GM18868 (cell line): ENCODE results near the gene USP15.

ENCODE experiments used
- ATAC-seq: cut with Tn5 transposase; IDR thresholded peaks from one replicate; pipeline ENCODE4 v1.9.1; 2021; ENCODE audit warnings: mild to moderate bottlenecking, moderate library complexity; ENCODE audit not compliant: unreplicated experiment

Gene USP15

DNA sequence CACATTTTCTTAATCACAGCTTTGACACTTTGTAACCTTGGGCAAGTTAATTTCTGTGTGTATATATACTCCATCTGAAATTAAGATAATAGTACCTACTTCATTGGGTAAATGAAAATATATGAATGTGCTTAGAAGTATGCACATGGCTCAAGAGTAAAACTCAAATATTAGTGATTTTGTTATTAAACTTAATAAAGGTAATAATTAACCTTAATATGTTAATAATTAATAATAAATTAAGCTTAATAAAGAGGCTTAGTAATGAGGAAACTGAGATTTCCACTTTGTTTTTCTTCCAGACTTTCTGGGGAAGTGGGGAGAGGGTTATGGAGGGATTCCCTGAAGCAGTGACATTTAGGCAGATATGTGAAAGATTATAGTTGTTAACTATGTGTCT is 19.8 kb downstream of the USP15 start:
- ATAC-seq, result no peak

DNA sequence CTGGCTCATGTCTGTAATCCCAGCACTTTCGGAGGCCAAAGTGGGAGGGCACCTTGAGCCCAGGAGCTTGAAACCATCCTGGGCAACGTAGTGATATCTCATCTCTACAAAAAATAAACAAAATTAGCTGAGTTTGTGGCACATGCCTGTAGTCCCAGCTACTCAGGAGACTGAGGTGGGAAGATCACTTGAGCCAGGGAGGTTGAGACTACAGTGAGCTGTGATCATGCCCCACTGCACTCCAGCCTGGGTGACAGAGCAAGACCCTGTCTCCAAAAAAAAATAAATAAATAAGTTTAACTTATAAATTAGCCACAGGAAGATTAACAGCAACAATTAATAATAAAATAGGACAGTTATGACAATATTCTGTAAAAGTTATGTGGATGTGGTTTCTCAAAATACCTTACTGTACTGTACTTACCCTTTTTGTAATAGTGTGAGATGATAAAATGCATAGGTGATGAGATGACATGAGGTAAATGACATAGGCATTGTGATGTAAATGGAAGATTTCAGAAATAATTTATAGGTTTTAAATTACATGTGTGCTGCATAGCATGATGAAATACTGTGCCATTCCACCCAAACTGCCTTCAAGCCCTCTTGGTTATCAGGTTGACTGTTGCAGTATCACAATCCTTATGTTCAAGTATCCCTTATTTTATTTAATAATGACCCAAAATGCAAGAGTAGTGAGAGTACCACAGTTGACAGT is 22.0 kb downstream of the USP15 start:
- ATAC-seq, result no peak

DNA sequence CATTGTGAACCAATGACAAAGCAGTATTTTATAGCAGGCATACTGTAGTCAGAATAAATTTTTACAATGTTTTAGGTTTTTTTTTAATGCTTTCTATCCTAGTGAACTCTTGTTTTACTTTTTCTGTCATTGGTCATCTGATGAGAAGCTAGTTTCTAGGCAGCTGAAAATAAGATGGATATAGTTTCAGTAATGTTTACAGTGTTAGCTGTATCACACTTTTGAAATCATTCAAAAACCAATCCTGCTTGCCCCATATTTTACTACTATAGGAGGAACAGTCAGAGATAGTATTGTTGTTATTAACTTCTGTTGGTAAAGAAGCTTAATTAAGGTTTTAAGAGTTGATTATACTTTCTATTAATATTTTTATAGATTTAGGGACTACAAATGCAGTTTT is 24.5 kb downstream of the USP15 start:
- no peak for ATAC-seq

DNA sequence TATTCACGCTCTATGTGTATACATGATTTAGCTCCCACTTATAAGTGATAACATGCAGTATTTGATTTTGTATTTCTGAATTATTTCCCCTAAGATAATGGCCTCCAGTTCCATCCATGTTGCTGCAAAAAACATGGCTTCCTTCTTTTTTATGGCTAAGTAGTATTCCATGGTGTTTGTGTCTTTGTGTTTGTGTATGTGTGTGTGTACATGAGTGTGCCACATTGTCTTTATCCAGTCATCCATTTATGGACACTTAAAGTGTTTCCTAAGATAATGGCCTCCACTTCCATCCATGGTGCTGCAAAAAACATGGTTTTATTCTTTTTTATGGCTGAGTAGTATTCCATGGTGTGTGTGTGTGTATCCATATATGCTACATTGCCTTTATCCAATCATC is 25.1 kb downstream of the USP15 start:
- ATAC-seq, result no peak

DNA sequence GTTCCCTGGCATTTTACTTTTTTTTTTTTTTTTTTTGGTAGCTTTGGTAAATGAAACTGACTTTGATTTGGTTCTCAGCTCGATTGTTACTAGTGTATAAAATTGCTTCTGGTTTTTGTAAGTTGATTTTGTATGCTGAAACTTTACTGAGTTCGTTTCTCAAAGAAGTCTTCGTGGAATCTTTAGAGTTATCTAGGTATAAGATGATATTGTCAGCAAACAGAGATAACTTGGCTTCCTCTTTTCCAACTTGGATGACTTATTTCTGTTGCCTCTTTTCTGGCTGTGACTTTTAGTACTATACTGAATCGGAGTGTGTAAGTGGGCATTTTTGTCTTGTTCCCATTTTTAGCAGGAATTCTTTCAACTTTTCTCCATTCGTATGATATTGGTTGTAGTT is 28.1 kb downstream of the USP15 start:
- no peak for ATAC-seq

DNA sequence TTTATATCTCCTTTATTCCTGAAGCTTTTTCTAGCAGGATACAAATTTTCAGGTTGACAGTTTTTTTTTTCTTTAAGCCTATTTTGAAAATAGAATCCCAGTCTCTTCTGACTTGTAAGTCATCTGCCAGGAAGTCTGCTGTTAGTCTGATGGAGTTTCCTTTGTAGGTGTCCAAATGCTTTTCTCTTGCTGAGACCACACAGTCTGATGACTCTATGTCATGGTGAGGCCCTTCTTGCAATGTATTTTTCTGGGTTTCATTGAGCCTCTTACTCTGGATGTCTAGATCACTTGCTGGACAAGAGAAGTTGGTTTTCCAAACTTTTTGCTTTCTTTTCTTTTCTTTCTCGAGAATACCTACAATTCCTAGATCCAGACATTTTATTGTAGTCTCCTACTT is 30.6 kb downstream of the USP15 start:
- ATAC-seq, result no peak

DNA sequence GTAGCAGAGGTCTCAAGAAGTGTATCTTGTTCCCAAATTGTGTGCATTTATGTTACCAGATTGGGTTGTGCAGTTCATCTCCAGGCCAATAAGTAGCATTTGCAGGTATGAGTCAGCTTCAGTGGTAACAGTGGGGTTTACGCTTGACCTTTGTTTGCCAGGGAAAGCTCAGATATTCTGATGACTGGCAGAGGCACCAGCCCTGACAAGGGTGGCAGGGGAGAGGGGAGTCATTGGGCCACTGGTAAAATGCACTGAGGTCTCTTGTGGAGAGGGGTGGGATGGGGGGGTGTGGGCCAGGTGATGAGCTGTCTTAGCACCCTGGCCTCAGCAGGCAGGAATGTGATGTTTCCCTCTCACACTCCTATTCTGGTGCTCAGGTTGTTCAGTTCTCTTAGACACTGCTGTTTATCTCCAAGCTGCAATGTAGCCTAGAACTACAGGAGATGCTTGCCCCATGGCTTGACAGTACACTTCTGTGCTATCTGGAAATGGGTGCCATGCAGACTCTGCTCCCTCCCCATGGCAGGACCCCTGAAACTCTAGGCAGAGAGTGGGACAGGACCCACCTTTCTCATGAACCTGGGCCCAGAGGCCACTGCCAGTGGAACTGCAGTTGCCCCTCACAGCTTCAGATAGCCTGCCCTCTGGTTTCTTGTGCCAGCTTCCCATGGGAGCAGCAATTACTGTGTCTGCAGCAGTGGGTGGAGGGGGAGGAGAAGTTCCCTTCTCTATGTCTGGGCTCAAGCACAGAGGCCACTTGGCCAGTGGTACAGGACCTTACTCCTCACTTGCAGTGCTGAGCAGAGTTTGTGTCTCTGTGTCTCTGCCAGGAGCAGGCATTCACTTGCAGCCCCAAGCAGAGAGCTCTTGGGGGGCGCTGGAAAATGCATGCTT is 31.9 kb downstream of the USP15 start:
- ATAC-seq, result peak; percentile 74

DNA sequence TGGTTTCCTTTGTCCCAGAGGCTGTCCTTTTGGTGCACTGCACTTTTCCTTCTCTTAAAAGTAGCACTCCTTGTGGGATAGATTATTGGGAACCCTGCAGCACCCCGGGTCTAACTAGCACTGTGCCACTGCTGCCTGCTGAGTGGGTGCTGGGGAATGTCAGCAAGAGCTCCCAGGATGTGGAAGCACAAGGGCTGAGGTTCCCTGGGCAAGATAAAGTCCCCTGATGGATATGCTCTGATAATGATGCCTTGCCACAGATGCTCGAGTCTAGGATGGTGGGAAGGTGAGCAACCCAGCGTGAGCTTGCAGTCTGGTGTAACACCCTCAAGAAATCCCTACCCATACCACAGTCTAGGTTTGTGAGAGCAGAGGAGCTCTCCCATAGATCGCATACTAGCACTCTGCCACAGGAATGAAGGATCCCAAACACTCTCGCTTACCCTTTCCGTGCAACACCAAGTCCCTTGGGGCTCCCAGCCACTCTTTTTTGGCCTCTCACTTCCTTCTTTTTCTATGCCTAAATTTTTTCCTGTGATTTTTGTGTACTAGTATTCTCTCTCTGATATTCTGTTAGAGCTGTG is 32.6 kb downstream of the USP15 start:
- no peak for ATAC-seq

DNA sequence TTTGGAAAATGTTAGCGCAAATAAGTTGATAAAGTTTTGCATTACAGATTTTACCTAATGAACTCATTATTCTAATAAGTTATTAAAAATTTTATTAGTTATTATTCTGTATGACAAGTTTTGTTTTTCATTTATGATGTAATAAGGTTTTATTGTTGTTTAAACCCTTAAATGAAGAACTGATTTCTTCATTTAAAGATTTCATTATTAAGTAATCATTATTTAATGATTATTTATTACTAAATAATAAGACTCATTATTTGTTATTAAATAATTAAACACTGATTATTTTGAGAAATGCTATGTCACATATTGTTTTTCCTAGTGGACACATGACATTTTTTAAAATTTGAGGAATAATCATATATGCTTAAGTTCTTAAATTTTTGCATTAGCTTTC is 34.2 kb downstream of the USP15 start:
- ATAC-seq, result no peak

DNA sequence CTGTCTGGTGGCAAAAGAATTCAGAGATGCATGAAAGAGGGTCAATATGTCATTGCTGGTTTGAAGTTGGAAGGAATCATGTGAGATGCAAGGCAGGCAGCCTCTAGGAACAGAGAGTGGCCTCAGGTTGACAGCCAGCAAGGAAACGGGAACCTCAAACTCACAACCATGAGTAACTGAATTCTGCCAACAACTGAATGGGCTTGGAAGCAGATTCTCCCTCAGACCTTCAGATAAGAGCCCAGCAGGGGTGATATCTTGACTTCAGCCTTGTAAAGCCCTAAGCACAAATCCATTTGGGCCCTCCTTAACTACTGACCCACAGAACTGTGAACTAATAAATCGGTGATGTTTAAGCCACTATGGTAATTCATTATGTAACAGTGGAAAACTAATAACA is 35.8 kb downstream of the USP15 start:
- ATAC-seq, result no peak

DNA sequence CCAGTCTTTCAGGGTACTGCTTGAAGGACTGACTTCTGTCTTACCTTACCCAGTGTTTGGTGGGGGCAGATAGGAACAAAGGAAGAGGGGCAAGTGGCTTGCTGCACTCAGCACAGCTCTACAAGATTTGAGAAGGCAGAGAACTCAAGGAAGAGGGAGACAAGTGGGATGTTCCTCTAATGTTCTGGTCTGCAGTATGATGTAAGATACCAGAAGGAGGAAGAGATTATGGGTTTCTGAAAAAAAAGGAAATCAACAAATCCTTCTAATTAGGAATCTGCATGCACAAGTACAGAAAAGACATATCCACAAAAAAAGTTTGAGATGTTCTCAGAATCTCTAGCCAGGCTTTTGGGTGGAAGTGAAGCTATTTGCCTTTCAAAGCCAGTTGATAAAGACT is 37.1 kb downstream of the USP15 start:
- no peak for ATAC-seq

DNA sequence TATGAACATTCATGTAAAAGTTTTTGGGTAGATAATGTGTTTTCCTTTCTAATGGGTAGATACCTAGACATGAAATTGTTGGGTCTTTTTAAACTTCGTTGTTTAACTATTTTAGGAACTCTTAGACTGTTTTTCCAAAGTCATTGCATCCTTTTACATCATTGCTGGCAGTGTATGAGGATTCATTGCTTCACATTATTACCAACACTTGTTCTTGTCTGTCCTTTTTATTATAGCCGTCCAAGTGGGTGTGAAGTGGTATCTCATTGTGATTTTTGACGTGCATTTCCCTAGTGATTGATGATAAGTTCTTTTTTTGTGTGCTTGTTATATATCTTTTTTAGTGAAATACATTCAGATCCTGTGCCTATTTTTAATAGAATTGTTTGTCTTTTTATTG is 39.4 kb downstream of the USP15 start:
- ATAC-seq, result no peak

DNA sequence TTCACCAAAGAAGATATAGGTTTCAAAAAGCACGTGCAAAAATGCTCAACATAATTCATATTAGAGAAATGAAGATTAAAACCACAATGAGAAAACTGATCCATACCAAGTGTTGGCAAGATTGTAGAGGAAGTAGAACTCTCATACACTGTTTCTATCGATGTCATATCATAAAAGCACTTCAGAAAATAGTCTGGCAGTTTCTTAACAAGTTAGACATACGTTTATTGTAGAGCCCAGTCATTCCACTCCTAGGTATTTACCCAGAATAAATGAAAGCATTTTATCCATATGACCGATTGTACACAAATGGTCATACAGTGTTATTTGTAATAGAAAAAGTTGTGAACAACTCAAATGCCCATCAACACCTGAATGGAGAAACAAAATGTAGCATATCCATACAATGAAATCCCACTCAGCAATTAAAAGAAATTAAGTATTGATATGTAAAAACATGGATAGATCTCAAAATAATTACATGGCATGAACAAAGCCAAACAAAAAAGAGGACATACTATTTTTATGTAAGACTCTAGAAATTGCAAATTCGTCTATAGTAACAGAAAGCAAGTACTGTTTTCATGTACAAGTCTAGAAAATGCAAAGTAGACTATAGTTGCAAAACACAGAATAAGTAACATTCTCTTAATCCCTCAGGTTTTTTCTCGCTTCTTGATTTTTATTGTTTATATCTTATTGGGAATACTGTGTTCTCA is 41.0 kb downstream of the USP15 start:
- ATAC-seq, result peak; percentile 56

DNA sequence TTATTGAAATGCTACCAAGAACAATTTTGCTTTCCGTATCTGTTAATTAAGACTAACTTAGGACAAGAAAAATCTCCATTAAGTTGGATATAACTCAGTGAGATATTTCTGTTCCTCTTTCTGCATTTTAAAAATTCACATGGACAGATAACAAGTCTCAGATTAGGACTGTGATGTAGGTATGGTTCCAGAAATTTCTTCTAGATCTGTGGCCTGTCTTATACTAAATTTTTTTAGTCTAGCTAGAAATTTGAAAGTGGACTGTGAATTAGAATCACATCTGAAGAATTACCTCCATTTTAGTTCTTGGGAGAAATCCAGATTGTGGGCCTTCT is 41.6 kb downstream of the USP15 start:
- ATAC-seq, result peak; percentile 35

DNA sequence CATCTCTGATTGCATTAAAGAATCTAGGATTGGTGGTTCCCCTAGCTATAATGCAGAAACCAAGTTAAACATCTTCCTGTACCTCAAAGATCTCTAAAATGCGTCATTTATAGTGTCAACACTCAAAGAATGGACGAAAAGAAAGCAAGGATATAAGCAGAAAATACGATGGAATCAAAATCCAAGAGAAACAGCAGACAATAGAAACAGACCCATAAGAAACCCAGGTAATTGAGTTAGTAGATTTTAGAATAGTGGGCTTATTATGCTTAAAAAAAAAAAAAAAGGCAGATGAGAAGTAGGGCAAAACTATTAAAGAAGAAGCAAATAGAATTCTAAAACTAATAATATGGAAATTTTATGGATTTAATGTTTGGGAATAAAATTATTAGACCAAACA is 44.4 kb downstream of the USP15 start:
- ATAC-seq, result no peak

DNA sequence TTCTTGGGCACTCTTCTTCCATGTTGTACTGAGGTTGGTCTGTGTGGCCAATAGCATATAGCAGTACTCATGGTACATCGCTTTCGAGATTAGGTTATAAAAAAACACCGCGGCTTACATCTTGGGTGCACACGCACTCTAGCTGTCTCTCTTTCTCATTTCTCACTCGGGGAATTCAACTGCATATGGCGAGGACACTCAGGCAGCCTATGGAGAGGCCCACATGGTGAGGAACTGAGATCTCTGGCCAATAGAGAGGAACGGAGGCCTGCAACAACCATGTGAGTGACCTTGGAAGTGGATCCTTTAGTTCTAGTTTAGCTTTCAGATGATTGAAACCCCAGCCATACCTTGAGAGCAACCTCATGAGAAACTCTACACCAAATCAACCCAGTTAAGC is 45.6 kb downstream of the USP15 start:
- ATAC-seq, result no peak

DNA sequence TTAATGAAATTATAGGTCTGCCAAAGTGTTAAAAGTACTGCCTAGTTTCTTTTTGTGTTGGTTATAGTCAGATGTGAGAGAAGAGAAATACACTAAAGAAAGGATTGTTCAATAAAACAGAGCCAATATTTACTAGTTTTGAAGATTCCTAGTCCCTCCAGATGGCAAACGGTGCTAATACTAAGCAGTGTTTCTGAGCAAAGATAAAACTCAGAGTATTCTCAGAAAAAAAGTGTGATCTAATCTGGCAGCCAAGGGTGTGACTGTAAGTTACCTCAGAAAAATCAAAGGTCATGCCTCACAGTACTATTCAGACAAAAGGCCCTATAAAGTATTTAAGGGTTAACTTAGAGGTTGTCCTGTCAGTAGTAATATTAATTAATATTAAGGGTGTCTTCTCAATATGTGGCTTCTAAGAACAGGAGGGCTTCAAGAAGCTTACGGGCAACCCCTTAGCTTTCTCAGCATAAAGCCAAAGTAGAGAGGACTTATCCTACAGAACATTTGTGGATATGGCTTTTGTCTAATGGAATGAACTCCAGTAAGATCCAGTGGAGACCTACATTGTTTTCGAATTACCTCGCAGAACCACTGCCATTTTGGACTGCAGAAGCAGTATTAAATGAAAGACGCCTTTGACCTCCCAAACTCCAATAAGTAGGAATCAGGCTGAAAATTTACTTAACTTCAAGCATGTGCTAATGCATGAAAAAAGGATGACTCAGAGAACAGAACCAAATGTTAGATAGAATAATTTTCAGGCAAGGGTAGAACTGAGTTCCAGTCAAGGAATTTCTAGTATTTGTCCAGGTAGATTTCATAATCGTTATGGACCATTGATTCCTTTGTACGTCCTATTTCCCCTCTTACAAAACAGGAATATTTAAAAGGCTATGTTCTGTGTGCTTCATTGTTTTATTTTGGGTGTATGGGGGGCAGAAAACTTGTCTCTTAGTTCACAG is 46.6 kb downstream of the USP15 start:
- no peak for ATAC-seq

DNA sequence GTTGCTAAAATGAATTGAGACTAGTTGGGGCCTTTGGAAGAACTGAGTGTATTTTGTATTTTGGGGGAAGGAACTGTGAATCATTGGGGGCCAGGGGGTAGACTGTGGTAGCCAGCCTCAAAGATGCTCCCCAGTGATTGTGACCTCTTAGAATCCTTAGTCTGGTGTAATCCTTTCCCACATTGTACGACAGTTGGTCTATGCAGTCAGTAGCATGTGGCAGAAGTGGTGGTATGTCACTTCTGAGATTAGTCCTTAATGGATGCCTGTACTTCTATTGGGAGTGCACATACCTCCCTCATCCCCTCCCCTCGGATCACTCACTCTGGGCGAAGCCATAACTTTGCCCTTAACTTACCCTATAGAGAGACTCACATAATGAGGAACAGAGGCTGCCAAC is 48.0 kb downstream of the USP15 start:
- ATAC-seq, result no peak

DNA sequence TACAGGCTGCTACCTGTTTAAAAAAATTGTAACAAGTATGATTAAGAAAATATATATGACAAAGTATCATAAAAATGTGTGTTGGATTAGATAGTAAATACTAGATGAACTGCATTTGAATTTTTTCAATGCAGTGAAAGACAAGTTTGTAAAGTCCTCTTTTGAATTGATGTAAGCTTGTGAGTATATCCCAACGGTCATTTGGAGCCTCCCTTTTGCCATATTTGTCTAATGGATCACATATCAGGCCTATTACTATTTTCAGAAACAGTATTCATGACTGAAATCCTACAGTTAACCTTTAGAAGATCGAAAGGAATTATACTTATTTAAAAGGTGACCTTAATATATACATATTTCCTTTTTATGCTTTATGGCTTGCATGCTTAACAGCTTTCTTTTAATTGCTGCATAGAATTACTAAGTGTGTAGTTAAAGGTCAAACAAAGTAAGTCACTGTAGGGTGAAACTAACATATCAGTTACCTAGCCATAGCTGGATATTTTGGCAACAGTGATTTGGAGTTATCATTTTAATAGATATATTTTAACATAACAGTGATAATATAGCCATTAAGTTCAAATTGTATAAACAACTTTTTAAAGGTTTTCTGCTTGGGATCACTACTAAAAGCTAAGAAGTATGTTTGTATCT is 53.6 kb downstream of the USP15 start:
- ATAC-seq, result no peak

DNA sequence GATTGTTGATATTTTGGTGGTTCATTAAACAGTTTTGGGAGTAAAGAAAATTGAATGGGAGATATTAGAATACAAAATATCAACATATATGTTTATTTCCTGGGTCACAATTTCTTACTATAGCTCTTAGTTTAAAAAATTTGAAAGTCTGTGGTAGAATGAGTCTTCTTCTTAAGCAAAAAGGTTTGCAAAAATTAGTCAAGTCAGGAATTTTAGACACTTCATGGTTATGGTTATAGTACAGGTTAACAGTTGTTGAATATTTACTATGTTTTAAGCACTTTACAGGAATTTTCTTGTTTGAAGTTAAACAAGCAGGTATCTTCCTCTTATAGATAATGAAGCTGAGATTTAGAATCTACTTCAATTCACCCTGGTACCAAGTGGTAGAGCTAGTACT is 56.8 kb downstream of the USP15 start:
- no peak for ATAC-seq
